H1 (cell line): ENCODE results near the gene CACNA2D1. TPM values are rescaled to one million over a fixed set of nuclear protein-coding genes. Genes with fewer than 3 reads are reported as not detected.
A peak's percentile ranks its signal among the peaks of the same experiment; 100 is the strongest.

Experiments
- CTCF ChIA-PET: fragments of 300-600 bp; sonication (Branson Sonifier 250); formaldehyde crosslinking; loops from one replicate; lab custom pipeline; 2021; ENCODE audit not compliant: partially characterized antibody; lab: Charles Lee
- POLR2A ChIA-PET: fragments of 300-600 bp; sonication (Branson Sonifier 250); formaldehyde crosslinking; loops from one replicate; lab custom pipeline; 2021; ENCODE audit warnings: inconsistent platforms; ENCODE audit not compliant: partially characterized antibody; lab: Charles Lee
- DNase-seq, 2 experiments: peaks; one replicate each; pipeline versions ENCODE4 v3.0.0 to v3.0.0-alpha.2; 2010 to 2022; ENCODE audit warnings: low spot score in 2 of 2, low read depth in 1 of 2, mixed read lengths in 1 of 2
- FAIRE-seq: peaks from 2 replicates; lab custom pipeline; 2011; peaks lifted over from hg19 to GRCh38; lab: Jason Lieb, UNC
- H2AFZ ChIP-seq: 2 replicates; pipeline ENCODE4 v1.8.1; 2012; ENCODE audit warnings: low read length, inconsistent platforms
- H2AK5ac ChIP-seq: 2 replicates; pipeline ENCODE4 v1.6.1; 2013; ENCODE audit warnings: low read depth, low read length
- H2BK120ac ChIP-seq: replicated peaks from 2 replicates; pipeline ENCODE3; 2013; ENCODE audit warnings: low read depth, low read length, inconsistent platforms
- H2BK12ac ChIP-seq: 2 replicates; pipeline ENCODE4 v1.6.1; 2013; ENCODE audit warnings: low read depth, low read length
- H2BK15ac ChIP-seq: 2 replicates; pipeline ENCODE4 v1.6.1; 2013; ENCODE audit warnings: low read length
- H2BK20ac ChIP-seq: 2 replicates; pipeline ENCODE4 v1.6.1; 2013; ENCODE audit warnings: low read length
- H2BK5ac ChIP-seq: 2 replicates; pipeline ENCODE4 v1.6.1; 2013; ENCODE audit warnings: low read depth, low read length
- H3K14ac ChIP-seq: 2 replicates; pipeline ENCODE4 v1.6.1; 2013; ENCODE audit warnings: inconsistent platforms; ENCODE audit not compliant: insufficient read length
- H3K18ac ChIP-seq: 2 replicates; pipeline ENCODE4 v1.6.1; 2013; ENCODE audit warnings: low read length; ENCODE audit errors: extremely low read depth
- H3K23ac ChIP-seq: 2 replicates; pipeline ENCODE4 v1.6.1; 2013; ENCODE audit warnings: inconsistent platforms; ENCODE audit not compliant: insufficient read length
- H3K23me2 ChIP-seq: 2 replicates; pipeline ENCODE4 v1.6.1; 2013; ENCODE audit warnings: low read depth, low read length
- H3K27ac ChIP-seq: 2 replicates; pipeline ENCODE4 v1.6.1; 2011; ENCODE audit warnings: low read depth, low read length, inconsistent platforms
- H3K27me3 ChIP-seq, 4 experiments: replicated peaks in 1 of 4; 1 replicate in 1 of 4; 2 replicates in 3 of 4; pipeline versions ENCODE4 v1.6.1 to v1.8.1; 2011 to 2013; ENCODE audit warnings: low read length in 3 of 4, mild to moderate bottlenecking in 3 of 4, inconsistent platforms in 2 of 4, mixed read lengths in 2 of 4, moderate library complexity in 1 of 4; ENCODE audit not compliant: control insufficient read depth in 3 of 4, insufficient read depth in 3 of 4; ENCODE audit errors: extremely low read depth in 1 of 4
- H3K36me3 ChIP-seq, 4 experiments: 2 replicates each; pipeline versions ENCODE4 v1.6.1 to v1.8.1; 2011 to 2013; ENCODE audit warnings: mild to moderate bottlenecking in 4 of 4, low read length in 3 of 4, moderate library complexity in 2 of 4, control low read depth in 1 of 4, inconsistent platforms in 1 of 4; ENCODE audit not compliant: insufficient read depth in 4 of 4, control insufficient read depth in 2 of 4
- H3K4ac ChIP-seq: replicated peaks from 2 replicates; pipeline ENCODE3; 2013; ENCODE audit warnings: low read length, low read depth, mixed read lengths, inconsistent platforms; ENCODE audit not compliant: insufficient read length
- H3K4me1 ChIP-seq, 4 experiments: replicated peaks in 1 of 4; 1 replicate in 1 of 4; 2 replicates in 3 of 4; pipeline versions ENCODE4 v1.6.1 to v1.8.1; 2011 to 2013; ENCODE audit warnings: low read length in 3 of 4, inconsistent platforms in 2 of 4, mixed read lengths in 1 of 4; ENCODE audit not compliant: insufficient read depth in 4 of 4, control insufficient read depth in 3 of 4
- H3K4me2 ChIP-seq, 2 experiments: 2 replicates each; pipeline versions ENCODE4 v1.6.1 to v1.8.1; 2011 to 2013; ENCODE audit warnings: low read depth in 2 of 2, low read length in 2 of 2, control low read depth in 1 of 2, inconsistent platforms in 1 of 2, mild to moderate bottlenecking in 1 of 2; ENCODE audit not compliant: insufficient read depth in 1 of 2
- H3K4me3 ChIP-seq, 4 experiments: fragments of 200-600, 300-600 bp in 1 of 4; sonication (generic), shearing (Covaris generic), sonication (Bioruptor Twin) in 1 of 4; 2 replicates each; pipeline versions ENCODE4 v1.5.1 to v1.8.1; 2011 to 2016; ENCODE audit warnings: low read length in 4 of 4, low read depth in 3 of 4, control low read depth in 2 of 4, inconsistent platforms in 2 of 4, mild to moderate bottlenecking in 2 of 4, mixed read lengths in 1 of 4, moderate library complexity in 1 of 4; ENCODE audit not compliant: insufficient read depth in 2 of 4; ENCODE audit errors: extremely low read depth in 1 of 4
- H3K56ac ChIP-seq: replicated peaks from 2 replicates; pipeline ENCODE3; 2013; ENCODE audit warnings: low read depth, mild to moderate bottlenecking, mixed read lengths, low read length, inconsistent platforms; ENCODE audit not compliant: insufficient read length
- H3K79me1 ChIP-seq: 2 replicates; pipeline ENCODE4 v1.6.1; 2013; ENCODE audit warnings: low read depth, low read length, control low read depth
- H3K79me2 ChIP-seq, 2 experiments: 2 replicates each; pipeline versions ENCODE4 v1.6.1 to v1.8.1; 2012 to 2013; ENCODE audit warnings: low read length in 2 of 2, mild to moderate bottlenecking in 2 of 2, inconsistent platforms in 1 of 2; ENCODE audit not compliant: insufficient read depth in 2 of 2, control insufficient read depth in 1 of 2
- H3K9ac ChIP-seq, 4 experiments: replicated peaks in 1 of 4; 1 replicate in 1 of 4; 2 replicates in 3 of 4; pipeline versions ENCODE4 v1.6.1 to v1.8.1; 2011 to 2013; ENCODE audit warnings: low read depth in 3 of 4, low read length in 3 of 4, control low read depth in 2 of 4, mild to moderate bottlenecking in 2 of 4, moderate library complexity in 2 of 4, inconsistent platforms in 1 of 4; ENCODE audit errors: extremely low read depth in 1 of 4
- H3K9me3 ChIP-seq, 2 experiments: 2 replicates each; pipeline versions ENCODE4 v1.6.1 to v1.8.1; 2012 to 2013; ENCODE audit warnings: mild to moderate bottlenecking in 2 of 2, moderate library complexity in 2 of 2, control low read depth in 1 of 2, inconsistent platforms in 1 of 2, low read depth in 1 of 2, low read length in 1 of 2, mixed read lengths in 1 of 2; ENCODE audit not compliant: insufficient read depth in 2 of 2
- H4K20me1 ChIP-seq, 2 experiments: replicated peaks in 1 of 2; 2 replicates each; pipeline versions ENCODE3 to v1.8.1; 2011 to 2013; ENCODE audit warnings: inconsistent platforms in 2 of 2, low read length in 2 of 2, mild to moderate bottlenecking in 1 of 2; ENCODE audit not compliant: insufficient read depth in 2 of 2, control insufficient read depth in 1 of 2
- H4K5ac ChIP-seq: 2 replicates; pipeline ENCODE4 v1.6.1; 2013; ENCODE audit warnings: low read length, low read depth, mixed read lengths, inconsistent platforms; ENCODE audit not compliant: insufficient read length
- H4K8ac ChIP-seq: 2 replicates; pipeline ENCODE4 v1.8.0; 2013; ENCODE audit warnings: mild to moderate bottlenecking, moderate library complexity, low read length, inconsistent platforms; ENCODE audit not compliant: insufficient read depth; ENCODE audit errors: extremely low read depth
- H4K91ac ChIP-seq: replicated peaks from 2 replicates; pipeline ENCODE3; 2013; ENCODE audit warnings: low read length, mixed read lengths, inconsistent platforms; ENCODE audit not compliant: insufficient read length
- ATF3 ChIP-seq: IDR thresholded peaks from 2 replicates; pipeline ENCODE4 v1.6.1; 2011; ENCODE audit warnings: low read depth, mild to moderate bottlenecking, low read length; ENCODE audit not compliant: insufficient read depth
- BACH1 ChIP-seq: IDR thresholded peaks from 2 replicates; pipeline ENCODE4 v1.6.1; 2012; ENCODE audit warnings: low read length, improper control_type of control experiment
- BRCA1 ChIP-seq: IDR thresholded peaks from 2 replicates; pipeline ENCODE4 v1.6.1; 2012; ENCODE audit warnings: low read depth, low read length, improper control_type of control experiment
- CHD1 ChIP-seq: IDR thresholded peaks from 2 replicates; pipeline ENCODE4 v1.6.1; 2012; ENCODE audit warnings: low read depth, low read length, improper control_type of control experiment
- CREB1 ChIP-seq: IDR thresholded peaks from 2 replicates; pipeline ENCODE4 v1.6.1; 2012; ENCODE audit warnings: inconsistent platforms
- JUN ChIP-seq: IDR thresholded peaks from 2 replicates; pipeline ENCODE4 v1.6.1; 2011; ENCODE audit warnings: low read depth, mild to moderate bottlenecking, improper control_type of control experiment, low read length
- KDM1A ChIP-seq: fragments of 200-600, 300-600 bp; sonication (generic); IDR thresholded peaks from 2 replicates; pipeline ENCODE4 v1.7.1; 2016; ENCODE audit warnings: mild to moderate bottlenecking, low read length, borderline replicate concordance
- RAD21 ChIP-seq, 2 experiments: IDR thresholded peaks in 1 of 2; conservative IDR thresholded peaks in 1 of 2; 2 replicates each; pipeline ENCODE4 v1.6.1; 2011; ENCODE audit warnings: low read depth in 2 of 2, low read length in 2 of 2, improper control_type of control experiment in 1 of 2, inconsistent platforms in 1 of 2, mild to moderate bottlenecking in 1 of 2, moderate library complexity in 1 of 2
- SIN3A ChIP-seq, 2 experiments: IDR thresholded peaks in 1 of 2; conservative IDR thresholded peaks in 1 of 2; 2 replicates each; pipeline ENCODE4 v1.6.1; 2011 to 2012; ENCODE audit warnings: low read length in 2 of 2, improper control_type of control experiment in 1 of 2, low read depth in 1 of 2, mild to moderate bottlenecking in 1 of 2
- WGBS, 2 experiments: shearing (Covaris generic) in 1 of 2; methylation state at CpG; one replicate each; pipeline versions ENCODE4 v1.1.6 to v1.1.7; 2013 to 2015; ENCODE audit warnings: low lambda C conversion rate in 2 of 2, mixed read lengths in 2 of 2, inconsistent platforms in 1 of 2, low coverage in 1 of 2, missing lambda C conversion rate in 1 of 2; ENCODE audit not compliant: insufficient replicate concordance in 2 of 2, insufficient coverage in 1 of 2, insufficient read length in 1 of 2; ENCODE audit errors: extremely low coverage in 1 of 2, missing lambda C conversion rate in 1 of 2; 5-methylcytosine and 5-hydroxymethylcytosine counted together
- polyA plus RNA-seq, 7 experiments: library from polyadenylated mRNA; depleted of rRNA in 3 of 7; stranded (reverse) in 5 of 7; unstranded in 2 of 7; fragments of >200 nt in 5 of 7; fragments of 200-250 nt in 2 of 7; gene quantifications; 1 replicate in 5 of 7; 2 replicates in 1 of 7; 4 replicates in 1 of 7; pipeline versions ENCODE4 v1.2.1 to v1.2.3, GENCODE V29; 2011 to 2013; ENCODE audit warnings: missing spikeins in 2 of 7, mixed read lengths in 2 of 7
- total RNA-seq: library from RNA; stranded (reverse); fragmentation: NEBNext Ultra II Directional; extraction: Animal tissue kit (Norgen Biotek cat#: 25700); gene quantifications from 2 replicates; pipeline ENCODE4 v1.2.1, GENCODE V29; 2021

CACNA2D1 gene
- total and polyA plus RNA-seq, 2 of the 8 experiments (the other 6 are each of a cell fraction or from before 2014, with no cell fraction given) = 4.3 to 27.3 TPM

GRCh38 chr7:82175319-82175718 lies 268.3 kb downstream of the CACNA2D1 start:
- CTCF ChIA-PET = interaction anchor here (1.0 to 1.1 kb wide), 2 partner anchors 9 to 396 kb away, joined by 3 read pairs; no protein-coding TSS in a partner anchor
- Histone ChIP-seq H3K4ac (no peak overlapping the region), H2AFZ (no peak overlapping the region), H3K9ac (no peak overlapping the region), H3K4me2 (peak overlapping the region in 1 of 2 experiments; percentile 25; a peak in 1 of 4 replicates), H4K20me1 (peaks cover 0 to 2% of the 10 kb centered on the region in 2 experiments), H3K27me3 (no peaks in the 10 kb centered on the region), H3K23me2 (no peaks in the 10 kb centered on the region), H3K79me1 (no peaks in the 10 kb centered on the region), H3K4me1 (peaks cover 0 to 12% (median 7%) of the 10 kb centered on the region in 4 experiments; a peak in 6 of 7 replicates), H4K5ac (no peak overlapping the region), H3K18ac (no peak overlapping the region), H3K14ac (no peak overlapping the region), H2BK12ac (no peak overlapping the region), H3K9me3 (no peaks in the 10 kb centered on the region), H4K8ac (no peak overlapping the region), H3K23ac (no peak overlapping the region), H4K91ac (no peak overlapping the region), H2BK15ac (no peak overlapping the region), H3K56ac (no peak overlapping the region), H3K36me3 (no peaks in the 10 kb centered on the region), H2BK20ac (no peak overlapping the region), H3K79me2 (0 out of 4 replicates have a peak, but pooled peaks cover 0 to 2% of the 10 kb centered on the region in 2 experiments), H3K27ac (no peak overlapping the region), H3K4me3 (no peak overlapping the region), H2BK120ac (no peak overlapping the region), H2AK5ac (no peak overlapping the region), H2BK5ac (no peak overlapping the region)
- 59% methylated on average over 2 of the region's 2 CpGs; no CpG with 5 or more reads in 1 of the 2 experiments for WGBS, 2 experiments
- TF ChIP-seq ATF3 = no peak
- TF ChIP-seq BACH1 = no peak
- no peak for TF ChIP-seq JUN
- TF ChIP-seq RAD21 (IDR thresholded peaks at IDR 0.05 in 1 of 2, conservative IDR thresholded peaks at IDR 0.05 in 1 of 2; ENCODE audit: low read depth in 2 of 2, low read length in 2 of 2) = no peak
- no peak for TF ChIP-seq KDM1A
- TF ChIP-seq CHD1 = no peak
- no peak for TF ChIP-seq SIN3A (conservative IDR thresholded peaks at IDR 0.05 in 1 of 2, IDR thresholded peaks at IDR 0.05 in 1 of 2; ENCODE audit: low read depth in 1 of 2, low read length in 2 of 2)
- no peak for TF ChIP-seq BRCA1
- TF ChIP-seq CREB1 = no peak
- no peak for DNase-seq
- FAIRE-seq = no peak
- POLR2A ChIA-PET = no interaction called here
